Fibroblast of lung (primary cell): ENCODE measurements around the gene SEC14L3.

Experiments
- CTCF ChIP-seq, 2 donors: IDR thresholded peaks in 1 of 2; conservative IDR thresholded peaks in 1 of 2; 1 replicate in 1 of 2; 2 replicates in 1 of 2; pipeline ENCODE4 v1.5.1; 2011 to 2012; ENCODE audit warnings: low read length in 2 of 2, control low read depth in 1 of 2, inconsistent platforms in 1 of 2, low read depth in 1 of 2, mild to moderate bottlenecking in 1 of 2
- EZH2 ChIP-seq: IDR thresholded peaks from 2 replicates; pipeline ENCODE4 v1.5.1; 2012; ENCODE audit warnings: low read length, control low read depth, mild to moderate bottlenecking; ENCODE audit errors: missing control alignments

GRCh38 chr22:30459181-30460052, 12.4 kb downstream of the SEC14L3 start:
- TF ChIP-seq CTCF (conservative IDR thresholded peaks at IDR 0.05 in 1 of 2, IDR thresholded peaks at IDR 0.05 in 1 of 2; ENCODE audit: low read depth in 1 of 2, low read length in 2 of 2) (no peak), EZH2 (no peak)
